HG02884 (cell line): ENCODE measurements around the gene ZFP3.
A peak's percentile ranks its signal among the peaks of the same experiment; 100 is the strongest.
"Not testable (repeated sequence)": the region's sequence is repeated elsewhere in the genome, so short reads cannot be mapped to it uniquely, and the experiment has no call there.

Source experiments
- ATAC-seq: cut with Tn5 transposase; IDR thresholded peaks from one replicate; pipeline ENCODE4 v1.9.1; 2021; ENCODE audit warnings: mild to moderate bottlenecking, moderate library complexity; ENCODE audit not compliant: unreplicated experiment

Gene ZFP3

GRCh38 chr17:5077275-5077674, 992 bp upstream of the ZFP3 start:
- not testable (repeated sequence) for ATAC-seq

DNA sequence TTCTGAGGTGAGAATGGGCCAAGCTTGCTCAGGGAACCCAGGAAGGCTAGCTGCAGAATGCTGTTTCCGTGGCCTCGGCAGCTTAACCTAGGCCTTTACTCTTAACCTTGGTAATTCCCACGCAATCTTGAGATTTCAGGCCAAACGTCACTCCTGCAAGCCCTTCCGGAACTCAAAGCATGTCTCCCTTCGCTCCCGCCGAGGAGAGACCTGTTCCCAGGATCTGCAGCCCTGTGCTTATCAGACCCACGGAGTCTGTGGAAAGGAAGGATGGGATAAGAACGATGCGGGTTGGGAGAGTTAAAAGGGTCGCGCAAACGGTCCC, 524 bp upstream of the ZFP3 start:
- ATAC-seq: no peak

DNA sequence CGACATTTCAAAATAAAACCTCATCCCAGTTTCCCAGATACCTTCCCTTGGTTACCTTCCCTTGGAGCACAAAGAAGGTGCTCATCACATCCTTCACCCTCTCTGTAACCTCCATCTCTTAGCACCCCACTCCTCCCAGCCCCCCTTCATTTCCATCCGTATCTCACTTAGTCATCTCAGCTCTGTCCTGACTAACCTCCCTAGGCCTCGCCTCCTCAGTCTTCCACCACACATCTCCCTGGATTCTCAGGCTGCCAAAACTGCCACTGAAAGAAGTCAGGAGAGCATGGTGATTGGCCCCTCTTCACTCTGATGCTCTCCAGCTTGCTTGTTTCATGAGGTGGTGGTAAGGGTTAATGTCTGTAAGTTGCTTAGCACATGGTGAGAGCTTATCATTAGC, 2.3 kb downstream of the ZFP3 start:
- ATAC-seq: no peak

- no peak for ATAC-seq
Measured at GRCh38 chr17:5092218-5093010, 14.1 kb downstream of the ZFP3 start.

GRCh38 chr17:5096731-5097100, 18.4 kb downstream of the ZFP3 start:
- ATAC-seq: no peak

- ATAC-seq: no peak
Measured at GRCh38 chr17:5097101-5097834, 19.0 kb downstream of the ZFP3 start.

- ATAC-seq: no peak
Measured at GRCh38 chr17:5099271-5099670, 21.0 kb downstream of the ZFP3 start.

DNA sequence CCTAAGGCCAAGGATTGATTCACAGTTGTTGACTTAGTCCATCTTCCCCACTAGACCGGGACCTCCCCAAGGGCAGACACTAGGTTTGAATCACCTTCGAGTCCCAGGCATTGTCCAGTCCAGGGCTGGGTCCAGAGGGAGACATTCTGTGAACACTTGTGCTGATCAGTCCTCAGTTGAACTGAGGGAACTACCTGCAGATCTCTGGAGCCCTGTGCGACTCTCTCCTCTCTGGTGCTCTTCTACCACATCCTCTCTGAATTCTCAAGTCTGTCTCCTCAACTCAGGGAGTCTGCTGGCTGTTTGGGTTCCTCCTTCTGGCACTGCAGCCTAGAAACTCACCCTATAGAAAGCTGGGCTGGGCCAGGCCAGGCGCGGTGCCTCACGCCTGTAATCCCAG, 22.6 kb downstream of the ZFP3 start:
- no peak for ATAC-seq

GRCh38 chr17:5110816-5111215, 32.5 kb downstream of the ZFP3 start:
- ATAC-seq: no peak

GRCh38 chr17:5111402-5112204, 33.3 kb downstream of the ZFP3 start, which contains the start of gene ZNF232:
Gene ZNF232 (minus strand): TSS chr17:5111878. CDS start chr17:5111822, 56 bp downstream.
- peak; percentile 47 for ATAC-seq

- no peak for ATAC-seq
Measured at GRCh38 chr17:5115673-5116651, 37.7 kb downstream of the ZFP3 start, which contains the start of gene USP6. Gene USP6 (plus strand): TSS chr17:5116032. CDS start chr17:5130368, 14,336 bp downstream.

DNA sequence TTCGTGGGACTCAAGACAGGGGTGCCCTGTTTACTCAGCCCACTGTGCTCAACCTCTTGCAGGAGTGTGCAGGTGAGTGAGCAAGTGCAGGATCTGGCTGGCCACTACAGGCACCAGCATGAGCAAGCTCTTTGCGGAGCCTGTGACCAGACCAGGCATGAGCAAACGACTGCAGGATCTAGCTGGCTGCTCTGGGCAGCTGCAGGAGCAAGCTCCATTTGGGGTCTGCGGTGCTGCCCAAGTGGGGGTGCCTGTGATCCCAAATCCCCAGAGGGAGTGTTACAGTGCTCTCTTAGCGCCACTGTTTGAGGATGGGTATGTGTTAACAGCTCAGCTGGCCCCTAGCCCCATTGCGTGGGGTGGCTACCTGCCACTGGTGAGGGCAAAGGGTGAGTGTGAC, 40.0 kb downstream of the ZFP3 start:
- no peak for ATAC-seq

DNA sequence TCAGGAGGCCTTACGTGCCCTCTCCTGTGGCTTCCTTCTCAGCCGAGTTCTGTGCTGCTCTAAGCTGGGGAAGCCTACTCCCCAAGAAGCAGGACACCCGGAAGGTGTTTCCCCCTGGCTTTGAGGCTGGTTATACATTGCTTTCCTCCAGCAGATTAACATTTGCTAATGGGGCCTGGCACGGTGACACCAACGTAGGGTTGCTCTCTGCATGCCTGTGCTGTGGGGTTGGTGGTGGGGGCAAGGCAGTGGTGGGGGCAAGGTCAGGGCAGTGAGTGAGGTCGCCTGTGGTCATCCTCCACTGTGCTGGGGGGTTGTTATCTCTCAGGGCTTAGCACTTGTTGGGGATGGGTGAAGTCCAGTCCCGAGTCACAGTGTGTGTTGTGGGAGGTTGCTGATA, 41.8 kb downstream of the ZFP3 start:
- no peak for ATAC-seq

DNA sequence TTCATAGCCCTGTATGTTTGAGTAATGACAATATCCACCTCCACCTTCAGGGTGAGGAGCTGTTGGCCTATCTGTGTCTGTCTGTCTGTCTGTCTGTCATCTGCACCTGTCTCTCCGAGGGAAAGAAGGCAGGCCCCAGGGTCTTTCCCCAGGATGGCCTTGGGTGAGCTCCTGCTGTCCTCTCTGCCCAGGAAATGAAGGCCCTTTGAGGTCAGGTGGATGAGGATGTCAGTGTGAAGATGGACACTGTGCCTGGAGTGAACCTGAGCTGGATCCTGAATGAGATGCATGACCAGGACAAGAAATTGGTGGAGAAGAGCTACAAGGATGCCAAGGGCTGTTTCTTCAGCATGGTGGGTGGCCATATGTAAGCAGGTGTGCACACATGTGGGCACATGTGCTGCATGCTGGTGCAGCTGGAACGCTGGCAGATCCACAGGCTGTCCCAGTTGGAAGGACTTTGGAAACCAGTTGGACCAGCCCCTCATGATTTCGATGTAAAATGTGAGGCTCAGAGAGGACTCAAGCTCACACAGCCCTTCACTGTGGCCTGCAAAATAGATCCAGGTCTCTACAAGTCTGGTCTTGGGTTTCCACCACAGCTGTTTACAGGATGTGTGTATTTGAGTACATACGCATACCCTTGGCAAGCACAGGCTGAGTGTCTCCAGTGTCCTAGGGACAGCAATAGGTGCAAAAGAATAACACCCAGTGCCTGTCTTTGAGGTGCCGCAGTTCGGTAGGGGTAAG, 42.3 kb downstream of the ZFP3 start:
- not testable (repeated sequence) for ATAC-seq

DNA sequence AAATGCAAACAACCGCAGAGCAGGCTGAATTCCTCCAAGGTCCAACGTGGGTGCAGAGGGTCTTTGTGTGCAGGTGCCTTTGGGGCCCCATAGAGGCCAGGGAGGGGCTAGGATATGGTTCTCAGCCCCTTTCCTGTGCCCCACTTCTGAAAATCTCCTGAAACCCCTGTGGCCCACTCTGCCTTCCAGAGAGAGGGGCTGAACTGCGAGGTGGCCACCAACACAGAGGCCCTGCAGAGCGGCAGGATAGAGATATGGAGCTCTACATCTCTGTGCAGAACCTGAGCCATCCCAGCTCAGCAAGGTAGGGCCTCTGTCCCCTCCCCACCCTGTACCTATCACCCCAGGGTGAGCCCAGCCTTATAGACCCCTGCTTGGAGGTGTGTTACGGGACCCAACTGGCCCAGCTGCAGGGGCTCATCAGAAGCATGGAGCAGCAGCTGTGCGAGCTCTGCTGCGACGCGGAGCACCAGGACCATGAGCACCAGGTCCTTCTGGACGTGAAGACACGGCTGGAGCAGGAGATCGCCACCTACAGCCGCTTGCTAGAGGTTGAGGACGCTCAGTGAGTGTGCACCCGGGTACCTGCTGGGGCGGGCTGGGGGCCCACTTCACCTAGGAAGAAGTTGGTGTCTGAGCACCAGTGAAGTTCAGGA, 43.0 kb downstream of the ZFP3 start:
- no peak for ATAC-seq

- ATAC-seq: not testable (repeated sequence)
Measured at GRCh38 chr17:5122056-5122455, 43.8 kb downstream of the ZFP3 start.

GRCh38 chr17:5122586-5123342, 44.5 kb downstream of the ZFP3 start:
- no peak for ATAC-seq

DNA sequence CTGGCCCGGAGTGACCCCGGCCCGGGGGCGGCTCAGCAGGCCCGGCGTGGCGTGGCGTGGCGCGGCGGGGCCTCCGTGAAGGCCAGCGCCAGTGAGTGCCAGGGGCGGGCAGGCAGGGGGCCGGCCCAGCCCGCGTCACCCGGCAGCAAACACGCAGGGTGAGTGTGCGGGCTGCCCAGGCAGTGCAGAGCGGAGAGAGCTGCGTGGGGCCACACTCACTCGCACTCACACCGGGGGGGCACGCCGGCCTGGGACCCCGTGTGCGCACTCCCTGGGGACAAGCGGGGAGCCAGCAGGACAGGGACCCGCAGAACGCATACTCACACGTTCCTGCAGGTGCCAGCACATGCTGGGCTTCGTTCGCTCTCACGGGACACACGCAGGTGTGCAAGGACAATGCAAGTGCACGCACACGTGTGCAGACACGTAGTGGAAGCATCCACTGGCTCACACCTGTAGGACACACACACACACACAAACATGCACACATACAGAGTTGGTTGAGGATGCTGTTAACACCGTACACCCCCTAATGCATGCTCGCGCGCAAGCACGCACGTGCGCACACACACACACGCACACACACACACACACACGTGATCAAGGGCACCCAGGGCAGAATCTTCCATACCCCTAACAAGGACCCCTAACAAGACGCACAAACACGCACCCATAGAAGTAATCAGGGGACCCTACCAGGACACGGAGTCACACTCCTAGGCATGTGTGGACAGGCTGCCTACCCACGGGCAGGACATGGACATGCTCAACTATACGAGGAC, 45.3 kb downstream of the ZFP3 start:
- ATAC-seq: no peak
